Muscle layer of duodenum (tissue), 2 donors: ENCODE data around the gene BMP8A.
"Not testable (repeated sequence)": the region's sequence is repeated elsewhere in the genome, so short reads cannot be mapped to it uniquely, and the experiment has no call there.

Source experiments
- H3K27ac ChIP-seq: one replicate; pipeline ENCODE4 v1.7.0; 2013; ENCODE audit warnings: mild to moderate bottlenecking, low read length
- H3K27me3 ChIP-seq: one replicate; pipeline ENCODE4 v1.7.0; 2013; ENCODE audit warnings: low read depth, mild to moderate bottlenecking, control low read depth, low read length
- H3K36me3 ChIP-seq, 2 donors: one replicate each; pipeline ENCODE4 v1.7.0; 2013; ENCODE audit warnings: low read length in 2 of 2, control low read depth in 1 of 2, mild to moderate bottlenecking in 1 of 2; ENCODE audit not compliant: insufficient read depth in 2 of 2, control insufficient read depth in 1 of 2
- H3K4me1 ChIP-seq, 2 donors: one replicate each; pipeline ENCODE4 v1.7.0; 2013; ENCODE audit warnings: low read length in 2 of 2, mild to moderate bottlenecking in 2 of 2, control low read depth in 1 of 2, moderate library complexity in 1 of 2; ENCODE audit not compliant: insufficient read depth in 2 of 2, control insufficient read depth in 1 of 2
- H3K4me3 ChIP-seq, 2 donors: one replicate each; pipeline ENCODE4 v1.7.0; 2013; ENCODE audit warnings: low read length in 2 of 2, low read depth in 1 of 2, mild to moderate bottlenecking in 1 of 2
- H3K9me3 ChIP-seq, 2 donors: one replicate each; pipeline ENCODE4 v1.7.0; 2013; ENCODE audit warnings: low read length in 2 of 2, control low read depth in 1 of 2, mild to moderate bottlenecking in 1 of 2; ENCODE audit not compliant: control insufficient read depth in 1 of 2
- donor health status: healthy.

BMP8A gene

DNA sequence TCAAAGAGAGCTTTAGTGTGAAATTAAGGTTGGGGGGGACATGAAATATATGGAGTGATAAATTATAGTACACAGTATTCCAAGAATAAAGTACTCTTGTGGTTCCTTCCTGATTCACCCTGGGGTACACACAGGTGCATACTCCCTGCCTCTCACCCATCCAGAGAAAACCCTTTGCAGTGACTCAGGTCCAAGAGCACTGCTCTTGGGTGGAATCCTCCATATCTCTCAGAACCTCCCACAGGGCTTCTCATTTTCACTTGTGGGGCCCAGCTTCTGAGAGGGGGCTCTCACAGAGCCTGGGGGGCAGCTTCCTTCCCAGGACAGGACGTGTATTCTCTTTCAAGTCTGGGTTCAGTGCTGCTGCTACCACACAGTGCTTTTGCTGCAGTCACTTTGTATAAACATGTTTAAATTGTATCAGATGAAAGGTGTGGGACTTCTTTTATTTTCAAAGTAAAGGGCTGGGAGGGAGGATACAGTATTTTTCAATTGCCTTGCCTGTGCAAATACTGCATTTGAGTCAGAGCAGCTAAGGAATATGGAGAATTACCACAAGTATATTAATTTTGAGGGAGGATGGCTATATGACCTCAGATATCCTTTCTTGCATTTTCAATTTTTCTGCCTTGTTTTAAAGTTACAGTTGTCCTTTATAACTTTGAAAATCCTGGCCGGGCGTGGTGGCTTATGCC lies 24.9 kb upstream of the BMP8A start:
- Histone ChIP-seq H3K9me3 (no peaks in the 10 kb centered on the region), H3K4me3 (no peak overlapping the region), H3K27ac (no peak overlapping the region), H3K27me3 (no peaks in the 10 kb centered on the region), H3K36me3 (peaks cover 69 to 94% of the 10 kb centered on the region in 2 donors), H3K4me1 (peaks cover 0 to 13% of the 10 kb centered on the region in 2 donors)

DNA sequence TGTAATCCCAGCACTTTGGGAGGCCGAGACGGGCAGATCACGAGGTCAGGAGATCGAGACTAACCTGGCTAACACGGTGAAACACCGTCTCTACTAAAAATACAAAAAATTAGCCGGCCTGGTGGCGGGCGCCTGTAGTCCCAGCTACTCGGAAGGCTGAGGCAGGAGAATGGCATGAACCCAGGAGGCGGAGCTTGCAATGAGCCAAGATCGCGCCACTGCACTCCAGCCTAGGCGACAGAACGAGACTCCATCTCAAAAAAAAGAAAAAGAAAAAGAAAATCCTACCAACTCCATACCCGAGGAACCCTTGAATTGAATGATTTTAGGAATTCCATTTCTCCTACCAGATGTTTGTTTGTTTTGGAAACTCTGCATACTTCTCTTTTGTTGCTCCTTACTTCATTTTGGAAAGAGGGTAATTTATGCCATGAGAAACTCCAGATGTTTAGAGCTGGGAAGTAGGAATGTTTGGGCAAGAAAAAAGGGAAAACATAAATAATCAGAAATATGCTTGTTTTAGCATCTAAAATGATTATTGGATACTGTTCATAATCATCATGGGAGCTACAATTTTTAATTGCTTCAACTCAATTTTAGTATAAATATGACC lies 24.2 kb upstream of the BMP8A start:
- peaks cover 64 to 95% of the 10 kb centered on the region in 2 donors for H3K36me3 ChIP-seq
- not testable (repeated sequence) for H3K27ac ChIP-seq, H3K9me3 ChIP-seq, H3K27me3 ChIP-seq, H3K4me3 ChIP-seq
- H3K4me1 ChIP-seq, result peaks cover 0 to 13% of the 10 kb centered on the region in 2 donors

DNA sequence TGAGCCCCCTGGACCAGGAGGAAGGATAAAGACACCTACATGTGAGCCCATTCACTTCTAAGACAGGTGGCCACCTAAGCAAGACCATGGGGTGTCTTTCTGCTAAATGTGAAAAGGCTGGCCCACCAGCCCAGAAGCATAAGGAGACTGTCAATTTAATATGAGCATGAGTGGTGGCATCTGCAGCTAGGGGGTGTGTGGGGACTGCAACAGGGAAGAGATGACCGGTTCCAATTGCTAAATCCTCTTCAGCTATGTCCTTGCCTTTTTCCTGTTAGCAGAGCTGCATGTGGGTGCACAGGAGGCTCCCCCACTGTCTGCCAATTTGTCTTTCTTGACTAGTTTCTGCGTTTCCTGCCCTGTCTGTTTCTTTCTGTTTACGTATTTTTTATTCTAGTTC lies 22.3 kb upstream of the BMP8A start:
- no peak overlapping the region for H3K27ac ChIP-seq
- no peaks in the 10 kb centered on the region for H3K27me3 ChIP-seq
- peaks cover 0 to 13% of the 10 kb centered on the region in 2 donors for H3K4me1 ChIP-seq
- H3K9me3 ChIP-seq, result no peaks in the 10 kb centered on the region
- no peak overlapping the region for H3K4me3 ChIP-seq
- peaks cover 60 to 94% of the 10 kb centered on the region in 2 donors for H3K36me3 ChIP-seq

DNA sequence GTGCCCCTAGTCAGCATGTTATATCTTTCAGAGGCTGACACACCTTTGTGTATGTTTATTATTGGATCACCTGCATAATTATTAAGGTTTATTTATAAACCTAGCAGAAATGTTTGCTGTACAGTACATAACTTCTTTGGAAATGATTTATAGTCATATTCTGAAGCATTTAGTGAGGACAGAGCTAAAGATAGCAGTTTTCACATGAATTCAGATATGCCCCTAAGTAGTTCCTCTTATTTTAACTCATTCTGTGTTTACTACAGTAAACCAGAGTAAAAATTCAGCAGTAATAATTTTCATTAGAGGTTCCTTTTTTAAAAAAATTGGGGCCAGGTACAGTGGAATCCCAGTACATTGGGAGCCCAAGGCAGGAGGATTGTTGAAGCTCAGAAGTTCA lies 21.4 kb upstream of the BMP8A start:
- H3K36me3 ChIP-seq, result peaks cover 59 to 89% of the 10 kb centered on the region in 2 donors
- H3K9me3 ChIP-seq, result no peaks in the 10 kb centered on the region
- no peak overlapping the region for H3K27ac ChIP-seq
- H3K4me3 ChIP-seq, result no peak overlapping the region
- H3K27me3 ChIP-seq, result no peaks in the 10 kb centered on the region
- peaks cover 0 to 13% of the 10 kb centered on the region in 2 donors for H3K4me1 ChIP-seq

DNA sequence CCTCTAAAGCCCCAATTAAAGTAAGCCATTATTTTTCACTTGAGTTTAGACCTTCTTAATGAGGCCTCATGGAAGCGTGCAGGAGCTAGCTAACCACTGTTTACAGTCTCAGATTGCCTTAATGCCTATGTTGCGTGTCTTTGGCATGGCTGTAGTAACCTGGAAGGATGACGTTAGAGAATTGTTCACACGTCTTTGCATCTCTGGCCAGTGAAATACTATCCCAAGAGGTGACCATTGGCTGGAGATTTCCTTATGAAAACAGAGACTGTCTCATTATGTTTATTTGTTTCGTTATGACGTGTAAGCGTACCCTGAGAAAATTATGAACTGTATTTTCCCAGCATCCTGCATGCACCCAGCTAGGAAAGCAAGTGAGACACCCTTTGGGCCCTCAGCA lies 18.6 kb upstream of the BMP8A start:
- H3K4me3 ChIP-seq, result no peak overlapping the region
- no peaks in the 10 kb centered on the region for H3K9me3 ChIP-seq
- H3K4me1 ChIP-seq, result no peaks in the 10 kb centered on the region
- H3K27me3 ChIP-seq, result no peaks in the 10 kb centered on the region
- H3K27ac ChIP-seq, result no peak overlapping the region
- peaks cover 52 to 77% of the 10 kb centered on the region in 2 donors for H3K36me3 ChIP-seq

DNA sequence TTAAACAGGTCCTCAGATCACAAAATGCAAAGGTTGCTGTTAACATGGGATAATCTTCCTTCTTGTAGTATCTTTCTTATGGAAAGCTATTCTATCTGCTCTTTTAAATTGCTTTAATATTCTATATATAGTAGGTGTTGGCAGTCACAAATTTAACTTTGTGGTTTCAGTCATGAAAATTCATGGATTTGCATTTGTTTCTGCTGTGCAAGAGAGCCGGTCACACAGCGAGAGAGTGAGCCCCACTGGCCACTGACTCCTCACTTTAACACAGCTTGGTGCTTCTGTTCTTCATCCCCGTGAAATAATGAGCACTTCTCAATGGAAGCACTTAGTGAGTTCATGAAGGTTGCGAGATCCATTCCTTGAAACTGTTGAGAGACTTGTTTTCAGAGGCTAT lies 18.1 kb upstream of the BMP8A start:
- Histone ChIP-seq H3K4me3 (no peak overlapping the region), H3K4me1 (no peaks in the 10 kb centered on the region), H3K36me3 (peaks cover 47 to 73% of the 10 kb centered on the region in 2 donors), H3K27ac (no peak overlapping the region), H3K27me3 (no peaks in the 10 kb centered on the region), H3K9me3 (no peaks in the 10 kb centered on the region)

DNA sequence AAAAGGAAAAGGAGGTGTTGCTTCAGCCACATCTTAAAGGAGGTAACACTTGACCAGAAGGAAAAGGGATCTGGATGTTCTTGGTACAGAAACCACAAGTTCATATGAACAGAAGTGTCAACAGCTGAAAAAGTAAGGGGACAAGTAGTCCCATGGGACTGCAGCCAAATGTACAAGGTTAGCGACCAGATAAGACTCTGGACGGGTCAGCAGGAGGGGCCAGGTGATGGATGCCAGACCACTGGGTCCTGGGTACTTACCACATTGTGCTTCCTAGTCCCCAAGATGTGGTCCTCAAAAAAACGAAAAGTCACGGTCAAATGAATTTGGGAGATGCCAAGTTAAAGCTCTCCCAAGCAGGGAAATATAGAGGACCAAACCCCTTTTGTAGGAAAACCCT lies 16.6 kb upstream of the BMP8A start:
- no peaks in the 10 kb centered on the region for H3K27me3 ChIP-seq
- peaks cover 0 to 6% of the 10 kb centered on the region in 2 donors for H3K4me1 ChIP-seq
- H3K4me3 ChIP-seq, result no peak overlapping the region
- H3K27ac ChIP-seq, result no peak overlapping the region
- H3K36me3 ChIP-seq, result peaks cover 40 to 60% of the 10 kb centered on the region in 2 donors
- H3K9me3 ChIP-seq, result no peaks in the 10 kb centered on the region

DNA sequence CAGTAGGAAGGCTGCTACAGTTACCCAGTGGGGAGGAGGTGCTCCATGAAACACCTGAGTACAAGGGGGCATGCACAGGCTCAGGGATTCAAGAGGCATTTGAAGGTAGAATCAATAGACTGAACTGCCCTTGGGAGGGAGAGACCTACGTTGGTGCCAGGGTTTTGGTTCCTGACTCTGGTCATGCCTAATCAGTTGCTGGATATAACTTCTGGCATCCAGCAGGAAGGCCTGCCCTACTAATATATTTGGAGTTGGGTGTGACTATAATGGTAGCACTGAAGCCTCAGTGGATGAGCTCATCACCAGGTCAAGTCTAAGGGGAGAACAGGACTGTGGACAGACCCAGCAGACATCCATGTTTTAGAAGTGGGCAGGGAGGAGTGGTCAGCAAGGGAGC lies 15.9 kb upstream of the BMP8A start:
- H3K27ac ChIP-seq, H3K27me3 ChIP-seq: not testable (repeated sequence)

DNA sequence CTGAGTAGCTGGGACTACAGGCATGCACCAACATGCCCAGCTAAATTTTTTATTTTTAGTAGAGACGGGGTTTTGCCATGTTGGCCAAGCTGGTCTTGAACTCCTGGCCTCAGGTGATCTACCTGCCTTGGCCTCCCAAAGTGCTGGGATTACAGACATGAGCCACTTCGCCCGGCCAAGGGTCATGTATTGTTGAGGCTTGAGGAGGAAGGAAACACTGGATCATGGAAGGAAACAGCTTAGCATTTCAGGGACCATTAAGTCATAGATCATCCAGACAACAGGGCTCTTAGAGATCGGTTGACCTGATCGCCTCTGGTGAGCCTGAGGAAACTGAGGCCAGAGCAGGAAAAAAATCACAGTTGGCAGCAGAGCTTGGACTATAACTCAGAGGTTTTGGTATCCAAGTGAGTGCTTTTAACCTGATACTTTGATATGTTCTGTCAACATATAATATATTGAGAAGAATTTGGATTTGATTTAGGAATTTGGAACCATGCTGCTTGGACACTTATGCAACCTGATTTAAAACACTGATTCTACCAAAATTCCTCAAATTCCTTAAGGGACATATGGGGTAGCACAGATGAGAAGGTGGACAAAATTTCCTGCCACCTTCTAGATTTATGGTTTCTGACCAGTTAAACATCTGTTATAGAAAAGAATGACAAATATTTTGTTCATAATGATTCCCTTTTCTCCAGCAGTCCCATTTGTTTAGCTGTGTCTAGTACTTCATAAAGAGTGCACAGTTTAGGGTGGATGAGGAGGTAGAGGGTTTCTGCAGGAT lies 13.1 kb upstream of the BMP8A start:
- Histone ChIP-seq H3K9me3 (no peaks in the 10 kb centered on the region), H3K27me3 (no peaks in the 10 kb centered on the region), H3K4me1 (peaks cover 0 to 6% of the 10 kb centered on the region in 2 donors), H3K27ac (no peak overlapping the region), H3K4me3 (no peak overlapping the region), H3K36me3 (peaks cover 32 to 54% of the 10 kb centered on the region in 2 donors)

More for the DNA sequence above, 15.9 kb upstream of the BMP8A start:
- not testable (repeated sequence) for H3K4me3 ChIP-seq, H3K9me3 ChIP-seq, H3K4me1 ChIP-seq
- peaks cover 42 to 60% of the 10 kb centered on the region in 2 donors for H3K36me3 ChIP-seq

DNA sequence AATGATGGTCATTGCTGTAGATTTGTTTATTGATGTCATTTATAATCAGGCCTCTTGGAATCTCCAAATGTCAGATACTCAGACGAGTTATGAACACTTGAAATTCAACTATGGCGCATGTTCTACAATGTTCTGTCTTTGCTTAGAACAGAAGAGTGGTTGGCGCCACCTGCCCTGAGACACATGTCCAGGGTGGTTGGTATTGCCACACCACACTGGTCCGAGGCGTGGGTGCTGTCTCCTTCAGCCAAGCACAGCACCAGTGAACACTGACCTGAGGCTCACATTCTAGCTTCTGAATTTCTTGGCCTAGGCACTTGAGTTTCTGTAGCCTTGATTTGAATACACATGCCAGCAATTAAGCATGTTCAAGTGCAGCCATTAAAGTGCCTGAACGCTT lies 10.1 kb upstream of the BMP8A start:
- H3K27ac ChIP-seq, result no peak overlapping the region
- H3K9me3 ChIP-seq, result no peaks in the 10 kb centered on the region
- peaks cover 46 to 59% of the 10 kb centered on the region in 2 donors for H3K36me3 ChIP-seq
- H3K4me1 ChIP-seq, result peaks cover 0 to 6% of the 10 kb centered on the region in 2 donors
- H3K4me3 ChIP-seq, result no peak overlapping the region
- no peaks in the 10 kb centered on the region for H3K27me3 ChIP-seq

DNA sequence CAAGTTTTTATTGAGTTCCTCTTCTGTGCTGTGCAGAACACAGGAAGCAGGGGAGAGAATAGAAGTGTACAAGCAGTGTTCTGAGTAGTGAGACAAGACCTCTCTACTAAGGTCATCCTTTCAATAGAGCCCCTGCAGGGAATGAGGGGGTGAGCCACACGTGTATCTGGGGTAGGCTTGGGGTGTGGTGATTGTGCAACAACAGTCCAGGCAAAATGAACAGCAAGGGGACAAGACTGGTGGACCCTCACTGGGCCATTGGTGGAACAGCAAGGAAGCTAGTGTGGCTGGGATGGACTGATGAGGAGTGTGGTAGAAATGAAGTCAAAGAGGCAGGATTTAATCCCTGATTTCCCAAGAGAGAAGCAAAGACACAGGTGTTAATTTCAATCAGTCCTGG lies 8.2 kb upstream of the BMP8A start:
- H3K4me1 ChIP-seq, result peaks cover 0 to 6% of the 10 kb centered on the region in 2 donors
- H3K4me3 ChIP-seq, result no peak overlapping the region
- no peaks in the 10 kb centered on the region for H3K9me3 ChIP-seq
- no peaks in the 10 kb centered on the region for H3K27me3 ChIP-seq
- no peak overlapping the region for H3K27ac ChIP-seq
- peaks cover 60 to 70% of the 10 kb centered on the region in 2 donors for H3K36me3 ChIP-seq
